Measurements from ENCODE around the gene ACOT8.

The ACOT8 gene

GRCh38 chr20:45859916-45860315 lies 2.7 kb upstream of the ACOT8 start:
- CTCF ChIA-PET, result no interaction called here
- no peak for TF ChIP-seq CTCF (conservative IDR thresholded peaks at IDR 0.05; ENCODE audit: low read depth)
- POLR2A ChIA-PET (ENCODE audit: low non-redundant PET), result no interaction called here

GRCh38 chr20:45857882-45858216 lies 657 bp upstream of the ACOT8 start:
- ChIA-PET POLR2A (ENCODE audit: low non-redundant PET) (interaction anchor here (0.6 kb wide), 1 partner anchor 9 kb away, joined by 3 read pairs; no protein-coding TSS in a partner anchor), CTCF (interaction anchor here (0.9 kb wide), 1 partner anchor 14 kb away, joined by 3 read pairs; no protein-coding TSS in a partner anchor)
- H3K27ac ChIP-seq, result peak overlapping the region; percentile 73
- TF ChIP-seq CTCF (conservative IDR thresholded peaks at IDR 0.05; ENCODE audit: low read depth), result no peak
- DNase-seq (ENCODE audit: low spot score), result peak; percentile 65

More at GRCh38 chr20:45859916-45860315, 2.7 kb upstream of the ACOT8 start:
- no peak for DNase-seq (ENCODE audit: low spot score)
- no peak overlapping the region for H3K27ac ChIP-seq

- POLR2A ChIA-PET (ENCODE audit: low non-redundant PET), result no interaction called here
- CTCF ChIA-PET, result no interaction called here
- no peak overlapping the region for H3K27ac ChIP-seq
- no peak for DNase-seq (ENCODE audit: low spot score)
- no peak for TF ChIP-seq CTCF (conservative IDR thresholded peaks at IDR 0.05; ENCODE audit: low read depth)
These were observed 3.7 kb downstream of the ACOT8 start for GRCh38 chr20:45853484-45853883.

- POLR2A ChIA-PET (ENCODE audit: low non-redundant PET), result interaction anchor here (0.7 to 1.0 kb wide), 2 partner anchors 61 to 147 kb away, joined by 3 read pairs; partner anchors contain the start of genes DNTTIP1 and WFDC3
- no peak for DNase-seq (ENCODE audit: low spot score)
- CTCF ChIA-PET, result interaction anchor here (0.6 to 0.7 kb wide), 3 partner anchors 20 to 38 kb away, joined by 3 to 4 read pairs (median 3); no protein-coding TSS in a partner anchor
- TF ChIP-seq CTCF (conservative IDR thresholded peaks at IDR 0.05; ENCODE audit: low read depth), result no peak
- H3K27ac ChIP-seq, result no peak overlapping the region
These were observed 4.9 kb downstream of the ACOT8 start for GRCh38 chr20:45852326-45852725.

GRCh38 chr20:45851501-45851900 lies 5.7 kb downstream of the ACOT8 start:
- POLR2A ChIA-PET (ENCODE audit: low non-redundant PET), result no interaction called here
- no peak for DNase-seq (ENCODE audit: low spot score)
- no peak overlapping the region for H3K27ac ChIP-seq
- CTCF ChIA-PET, result interaction anchor here (0.6 to 0.9 kb wide), 4 partner anchors 24 to 1359 kb away, joined by 3 to 5 read pairs (median 4); no protein-coding TSS in a partner anchor
- no peak for TF ChIP-seq CTCF (conservative IDR thresholded peaks at IDR 0.05; ENCODE audit: low read depth)

- no peak for TF ChIP-seq CTCF (conservative IDR thresholded peaks at IDR 0.05; ENCODE audit: low read depth)
- ChIA-PET POLR2A (ENCODE audit: low non-redundant PET) (no interaction called here), CTCF (interaction anchor here (0.6 to 0.9 kb wide), 2 partner anchors 25 to 161 kb away, joined by 3 to 5 read pairs; no protein-coding TSS in a partner anchor)
- H3K27ac ChIP-seq, result no peak overlapping the region
- no peak for DNase-seq (ENCODE audit: low spot score)
These were observed 6.3 kb downstream of the ACOT8 start for GRCh38 chr20:45850926-45851325.
